HG02884 (cell line): Measurements from ENCODE around the gene PAPPA.

ENCODE experiments used
- ATAC-seq: cut with Tn5 transposase; IDR thresholded peaks from one replicate; pipeline ENCODE4 v1.9.1; 2021; ENCODE audit warnings: mild to moderate bottlenecking, moderate library complexity; ENCODE audit not compliant: unreplicated experiment

Gene PAPPA

GRCh38 chr9:116404228-116404627 lies 250.6 kb downstream of the PAPPA start:
- ATAC-seq: no peak

- no peak for ATAC-seq
Observed at GRCh38 chr9:116405321-116405720, 251.7 kb downstream of the PAPPA start.

DNA sequence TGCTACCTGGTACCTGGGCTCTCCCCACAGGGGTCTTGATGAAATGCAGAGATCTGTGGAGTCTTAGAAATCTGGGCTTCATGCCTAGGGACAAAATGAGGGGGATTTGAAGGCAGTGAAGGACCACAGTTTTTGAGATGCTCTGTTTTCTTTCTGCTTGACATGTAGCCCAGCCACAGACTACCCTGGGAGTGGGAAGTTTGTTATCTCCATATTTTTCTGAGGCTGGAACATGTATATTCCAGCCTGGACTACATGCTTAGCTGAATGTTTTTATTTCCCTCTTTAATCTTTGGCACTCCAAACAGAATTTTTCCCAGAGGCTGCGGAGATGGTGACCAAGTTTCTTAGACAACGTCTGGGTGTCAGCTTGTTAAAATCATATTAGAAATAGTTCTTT lies 252.9 kb downstream of the PAPPA start:
- ATAC-seq: no peak

- no peak for ATAC-seq
Observed at GRCh38 chr9:116409129-116409528, 255.5 kb downstream of the PAPPA start.

DNA sequence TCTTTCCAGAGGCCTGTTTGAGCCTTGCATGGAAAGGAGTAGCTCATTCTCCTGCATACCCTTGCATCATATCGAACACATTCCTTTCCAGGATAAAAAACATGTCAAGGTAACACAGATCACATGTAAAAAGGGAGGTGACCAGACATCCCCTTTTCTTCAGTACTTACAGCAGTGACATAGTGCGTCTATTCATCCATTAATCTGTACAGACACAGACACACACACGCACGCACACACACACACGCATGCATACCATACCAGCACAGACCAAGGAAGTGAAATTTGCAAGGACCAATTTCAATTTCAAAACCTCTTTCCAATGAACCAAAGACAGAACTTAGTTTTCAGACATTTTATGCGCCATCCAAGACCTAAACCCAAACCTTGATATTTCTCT lies 256.0 kb downstream of the PAPPA start:
- no peak for ATAC-seq

GRCh38 chr9:116411506-116411905 lies 257.9 kb downstream of the PAPPA start:
- ATAC-seq: no peak

DNA sequence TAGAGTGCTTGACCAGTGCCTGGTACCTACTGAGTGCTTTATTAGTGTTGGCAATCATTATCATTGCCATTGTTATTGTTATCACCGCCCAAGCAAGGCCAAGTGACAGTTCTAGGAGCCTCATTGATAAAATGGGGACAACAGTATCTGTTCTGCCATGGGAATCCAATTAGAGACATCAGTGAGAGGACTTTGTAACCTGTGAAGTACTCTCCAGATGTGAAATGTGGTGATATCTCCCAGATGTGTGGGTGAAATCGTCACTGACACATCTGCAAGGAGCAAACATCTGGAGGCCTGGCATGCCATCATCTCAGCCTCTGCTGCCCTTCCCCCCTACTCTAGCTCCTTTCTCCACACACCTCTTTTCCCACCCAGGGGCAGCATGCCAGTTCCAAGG lies 260.8 kb downstream of the PAPPA start:
- no peak for ATAC-seq

GRCh38 chr9:116416421-116416820 lies 262.8 kb downstream of the PAPPA start:
- ATAC-seq: no peak

- ATAC-seq: no peak
Observed at GRCh38 chr9:116417464-116417863, 263.9 kb downstream of the PAPPA start.

DNA sequence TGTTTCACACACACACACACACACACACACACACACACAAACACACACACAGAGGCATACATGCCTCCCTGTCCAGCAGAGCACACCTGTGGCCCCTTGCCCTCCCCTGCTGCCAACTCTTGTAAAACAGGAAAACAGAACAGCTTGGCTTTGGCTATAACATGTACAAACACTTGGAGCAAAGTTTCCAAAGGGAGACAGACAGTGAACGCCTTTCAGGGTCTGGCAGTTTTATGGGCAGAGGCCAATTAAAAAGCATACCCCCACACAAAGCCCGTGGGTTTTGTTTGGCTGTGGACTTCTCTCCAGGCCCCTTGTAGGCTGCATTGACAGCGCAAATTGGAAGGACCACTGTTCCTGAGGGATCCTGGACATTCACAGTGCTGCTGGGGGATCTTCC lies 265.6 kb downstream of the PAPPA start:
- ATAC-seq: no peak

DNA sequence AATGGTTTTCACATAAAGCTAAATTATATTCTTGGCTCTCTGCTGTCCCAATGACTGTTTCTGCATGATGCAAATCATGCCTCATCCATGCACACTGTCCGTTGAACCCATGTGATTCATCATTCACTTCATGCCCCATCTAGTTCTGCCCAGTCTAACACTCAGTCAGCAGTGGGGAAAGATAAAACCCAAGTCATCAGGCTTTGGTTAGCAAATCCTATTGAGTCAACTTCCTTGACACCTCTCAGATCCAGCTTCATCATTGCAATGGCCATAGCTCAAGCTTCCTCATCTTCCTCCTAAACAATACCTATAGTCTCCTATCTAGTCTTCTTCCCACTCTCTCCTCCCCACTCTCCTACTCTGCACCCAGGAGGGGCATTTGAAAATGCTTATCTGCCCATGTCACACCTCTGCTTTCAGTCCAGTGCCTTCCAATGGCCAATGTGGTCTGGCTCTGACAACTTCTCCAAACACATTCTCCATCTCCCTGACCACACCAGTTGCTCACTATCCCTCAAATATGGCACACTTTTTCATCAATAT lies 267.5 kb downstream of the PAPPA start:
- no peak for ATAC-seq

DNA sequence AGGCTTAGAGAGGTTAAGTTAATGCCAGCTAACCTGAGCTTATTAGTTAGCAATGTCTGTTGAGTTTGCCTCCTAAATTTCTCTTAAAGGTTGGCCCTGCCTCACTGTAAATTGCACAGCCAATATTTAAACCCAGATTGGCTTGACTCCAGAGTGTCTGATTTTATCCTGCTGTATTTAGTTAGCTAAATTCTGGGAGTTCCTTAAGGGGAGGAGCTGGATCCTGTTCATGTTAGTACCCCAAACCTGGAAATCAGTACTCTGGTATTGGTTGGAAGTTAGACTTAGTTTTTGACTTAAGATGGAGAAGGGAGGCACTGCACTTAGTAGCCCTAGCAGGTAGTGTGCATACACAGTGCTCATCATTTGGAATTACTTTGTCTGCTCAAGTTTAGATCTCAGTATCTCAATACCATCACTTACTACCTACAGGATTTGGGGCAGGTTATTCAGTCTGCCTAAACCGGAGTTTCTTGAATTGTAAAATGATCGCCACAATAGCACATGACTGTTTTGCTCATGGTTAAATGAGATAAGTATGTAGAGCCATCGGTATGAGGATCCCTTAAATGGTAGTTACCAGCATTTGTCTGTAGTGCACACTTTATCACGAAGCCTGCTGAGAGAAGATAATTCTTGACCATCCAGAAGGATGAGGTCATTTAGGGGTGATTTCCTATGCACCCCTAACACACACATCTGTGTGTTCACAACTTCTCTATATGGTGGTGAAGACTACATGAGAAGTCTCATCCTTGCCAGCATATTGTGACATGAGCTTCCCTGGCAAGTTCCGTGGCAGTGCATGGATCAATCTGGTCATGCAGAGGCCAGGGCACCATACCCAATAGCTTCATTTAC lies 268.8 kb downstream of the PAPPA start:
- ATAC-seq: no peak

DNA sequence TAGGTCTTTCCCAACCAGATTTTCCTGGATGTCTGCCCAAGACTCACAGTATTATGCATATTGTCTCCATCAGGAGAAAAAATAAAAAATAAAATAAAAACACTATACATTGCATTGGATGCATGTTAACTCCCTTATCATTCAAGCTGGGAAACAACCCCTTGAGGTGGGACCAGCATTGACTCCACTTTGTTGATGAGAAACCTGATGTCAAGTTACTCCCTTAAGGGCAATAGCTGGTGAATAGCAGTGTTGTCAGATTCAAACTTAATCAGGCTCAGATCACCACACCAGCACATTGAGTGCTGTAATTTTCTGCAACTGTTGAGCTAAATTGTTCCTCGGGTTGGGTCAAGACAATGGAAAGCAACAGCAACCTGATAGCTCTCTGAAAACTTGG lies 269.6 kb downstream of the PAPPA start:
- ATAC-seq: no peak

GRCh38 chr9:116425244-116425643 lies 271.7 kb downstream of the PAPPA start:
- ATAC-seq: no peak

GRCh38 chr9:116430849-116431248 lies 277.3 kb downstream of the PAPPA start:
- no peak for ATAC-seq

GRCh38 chr9:116432051-116432450 lies 278.5 kb downstream of the PAPPA start:
- no peak for ATAC-seq

DNA sequence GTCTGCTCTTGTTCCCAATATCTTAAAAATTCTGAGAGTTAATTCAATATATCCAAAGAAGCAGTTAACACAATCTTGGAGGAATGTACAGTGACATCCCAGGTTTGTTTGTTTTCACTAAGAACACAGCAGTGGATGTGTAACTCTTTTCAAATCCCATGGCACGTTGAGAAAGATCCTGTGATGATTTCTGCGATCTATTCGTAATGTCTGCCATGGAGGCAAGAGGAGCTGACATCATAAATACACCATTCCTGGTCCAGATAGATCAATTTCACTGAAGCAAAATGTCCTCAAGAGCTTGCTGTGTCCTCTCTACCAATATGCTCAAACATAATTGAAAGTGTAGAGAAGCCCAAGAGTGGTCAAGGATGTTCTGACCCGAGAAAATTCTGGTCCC lies 280.7 kb downstream of the PAPPA start:
- ATAC-seq: no peak

GRCh38 chr9:116435706-116436105 lies 282.1 kb downstream of the PAPPA start:
- no peak for ATAC-seq

DNA sequence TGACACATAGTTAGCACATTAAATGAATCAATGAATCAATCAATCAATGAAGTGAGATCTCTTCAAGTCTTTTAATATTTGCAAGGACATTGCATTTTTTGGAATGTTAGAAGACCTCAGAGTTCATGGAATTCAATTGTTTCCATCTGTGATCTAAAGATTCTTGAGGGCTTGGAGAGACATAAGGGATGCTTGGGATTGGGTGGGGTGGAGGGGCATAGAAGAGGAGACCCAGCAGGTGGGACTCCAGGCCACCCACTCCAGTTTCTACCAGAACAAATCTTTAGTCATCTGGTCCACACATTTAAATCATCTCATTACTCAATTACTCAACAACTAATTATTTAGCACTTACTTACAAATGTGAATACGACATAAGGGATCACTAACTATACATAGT lies 282.5 kb downstream of the PAPPA start:
- ATAC-seq: no peak

GRCh38 chr9:116437411-116438370 lies 284.1 kb downstream of the PAPPA start:
- ATAC-seq: no peak

DNA sequence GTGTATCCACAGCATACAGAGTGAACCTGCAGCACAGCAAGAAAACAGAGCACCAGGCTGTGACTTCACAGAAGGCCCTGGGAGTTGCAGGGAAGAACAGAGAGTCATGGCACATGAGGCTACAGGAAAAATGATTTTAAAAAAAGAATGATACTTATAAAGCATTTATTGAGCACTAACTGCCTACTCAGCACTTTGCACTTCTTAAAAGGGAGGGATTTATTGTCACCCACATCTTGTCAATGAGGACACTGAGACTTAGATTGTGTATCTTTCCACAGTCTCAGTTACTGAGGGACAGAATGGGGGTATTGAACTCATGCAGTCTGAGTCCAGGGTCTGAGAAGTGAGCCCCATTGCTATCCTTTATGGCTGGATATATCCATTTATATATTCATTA lies 288.9 kb downstream of the PAPPA start:
- ATAC-seq: no peak

- ATAC-seq: no peak
Observed at GRCh38 chr9:116447934-116448333, 294.3 kb downstream of the PAPPA start.
